HG02610 (cell line): Measurements from ENCODE around the gene LBR.

Experiments used
- ATAC-seq: cut with Tn5 transposase; IDR thresholded peaks from one replicate; pipeline ENCODE4 v1.9.1; 2021; ENCODE audit warnings: mild to moderate bottlenecking, moderate library complexity; ENCODE audit not compliant: unreplicated experiment

The LBR gene

DNA sequence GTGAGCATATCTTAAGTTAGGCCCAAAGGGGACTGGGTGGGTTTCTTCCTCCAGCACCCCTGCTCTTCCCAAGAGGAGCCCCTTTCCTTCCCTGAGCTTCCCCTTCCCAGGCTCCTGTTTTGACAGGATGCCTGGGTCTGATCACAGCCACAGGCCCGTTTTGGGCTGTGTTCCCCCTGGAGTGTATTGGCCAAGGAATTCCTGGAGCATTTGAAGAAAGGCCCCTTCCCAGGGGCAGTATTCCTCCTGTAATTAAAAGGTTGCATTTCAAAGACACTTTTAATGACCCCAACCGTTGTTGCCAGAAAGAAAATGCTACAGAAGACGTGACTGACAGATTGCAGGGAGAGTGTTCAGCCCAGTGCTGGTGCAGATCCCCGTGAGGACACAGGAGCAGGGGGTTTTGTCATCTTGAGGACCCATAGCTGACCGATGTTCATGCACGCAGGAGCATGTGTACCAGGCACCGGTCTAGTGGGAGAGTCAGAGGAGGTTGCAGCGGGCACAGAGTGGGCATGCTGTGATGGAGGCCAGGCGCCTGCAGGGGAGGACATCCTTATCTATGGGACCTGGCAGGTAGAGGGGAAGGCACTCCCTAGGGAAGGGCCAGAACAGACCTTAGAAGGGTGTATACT, 19.3 kb upstream of the LBR start:
- no peak for ATAC-seq

DNA sequence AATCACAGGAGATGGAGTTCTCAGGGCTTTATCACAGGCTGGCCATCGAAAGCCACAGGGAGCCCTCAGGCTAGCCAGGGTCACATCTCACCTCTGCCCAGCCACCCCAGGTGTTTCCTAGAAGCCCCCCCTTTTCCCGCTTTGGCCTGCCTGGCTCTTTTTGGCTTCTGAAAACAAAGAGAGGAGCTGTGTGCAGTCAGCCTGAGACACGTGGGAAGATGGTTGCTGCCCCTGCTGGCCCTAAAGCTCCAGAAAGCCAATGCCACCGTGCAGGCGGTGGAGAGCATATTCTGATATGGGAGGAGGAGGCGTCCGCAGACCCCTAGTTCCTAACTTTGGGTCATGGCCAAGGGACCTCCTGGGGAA, 18.7 kb upstream of the LBR start:
- ATAC-seq: no peak

DNA sequence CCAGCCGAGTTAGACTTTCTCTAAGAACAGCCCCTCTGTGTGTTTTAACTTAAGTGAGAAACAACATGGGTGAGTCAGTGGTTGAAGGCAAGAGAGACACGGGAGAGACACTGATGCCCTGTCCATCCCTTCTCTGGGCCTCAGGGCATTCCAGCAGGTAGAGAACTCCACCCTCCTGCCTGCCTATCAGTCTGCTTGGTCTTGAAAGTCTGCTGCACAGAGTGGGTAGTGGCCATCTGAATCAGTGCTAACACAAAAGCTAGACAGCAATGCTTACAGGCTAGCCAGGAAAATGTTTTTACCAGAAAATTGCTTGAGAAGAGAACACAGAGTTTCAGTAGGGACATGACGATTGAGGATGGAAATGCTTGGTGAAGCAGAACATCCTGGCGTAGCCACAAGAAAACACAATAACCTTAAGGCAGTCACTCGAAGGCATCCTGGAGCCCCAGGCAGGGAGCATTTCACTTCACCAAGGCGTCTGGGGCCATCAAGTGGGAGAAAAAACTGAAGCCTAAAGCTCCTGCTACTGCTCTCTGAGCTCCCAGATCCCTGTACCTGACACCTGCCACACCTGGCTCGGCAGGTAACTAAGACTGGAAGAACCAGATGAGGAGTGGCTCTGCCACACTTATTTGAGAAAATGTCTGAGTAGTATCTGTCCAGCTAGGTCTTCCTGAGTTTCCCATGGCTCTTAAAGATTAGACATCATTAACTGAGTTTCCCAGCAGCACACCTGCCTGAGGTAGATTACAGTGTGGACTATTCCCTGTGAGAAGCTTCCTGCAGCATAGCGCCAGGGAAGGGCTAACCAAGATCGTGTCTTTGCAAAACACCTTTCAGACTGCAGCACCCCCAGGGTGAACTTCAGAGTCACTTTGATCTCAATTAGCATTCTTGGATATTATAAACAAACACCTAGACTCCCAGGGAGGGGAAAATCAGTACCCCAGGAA, 18.1 kb upstream of the LBR start:
- no peak for ATAC-seq

DNA sequence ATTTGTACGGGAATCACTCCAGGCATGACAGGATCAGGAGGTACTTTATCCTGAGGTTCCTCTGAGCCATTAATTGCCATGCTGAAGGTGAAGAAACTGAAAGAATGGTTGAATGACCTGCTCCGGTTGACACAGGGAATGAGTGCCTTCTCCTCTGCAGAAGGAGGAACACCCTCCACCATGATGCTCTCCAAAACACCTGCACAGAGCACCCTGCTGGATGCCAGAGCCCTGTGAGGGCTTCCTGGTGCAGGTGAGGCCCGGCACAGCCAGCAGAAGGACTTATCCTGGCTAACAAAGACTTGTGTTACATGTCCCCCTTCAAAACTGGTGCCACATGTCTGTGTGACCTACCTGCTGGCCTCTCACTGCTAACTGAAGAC, 14.3 kb upstream of the LBR start:
- no peak for ATAC-seq

DNA sequence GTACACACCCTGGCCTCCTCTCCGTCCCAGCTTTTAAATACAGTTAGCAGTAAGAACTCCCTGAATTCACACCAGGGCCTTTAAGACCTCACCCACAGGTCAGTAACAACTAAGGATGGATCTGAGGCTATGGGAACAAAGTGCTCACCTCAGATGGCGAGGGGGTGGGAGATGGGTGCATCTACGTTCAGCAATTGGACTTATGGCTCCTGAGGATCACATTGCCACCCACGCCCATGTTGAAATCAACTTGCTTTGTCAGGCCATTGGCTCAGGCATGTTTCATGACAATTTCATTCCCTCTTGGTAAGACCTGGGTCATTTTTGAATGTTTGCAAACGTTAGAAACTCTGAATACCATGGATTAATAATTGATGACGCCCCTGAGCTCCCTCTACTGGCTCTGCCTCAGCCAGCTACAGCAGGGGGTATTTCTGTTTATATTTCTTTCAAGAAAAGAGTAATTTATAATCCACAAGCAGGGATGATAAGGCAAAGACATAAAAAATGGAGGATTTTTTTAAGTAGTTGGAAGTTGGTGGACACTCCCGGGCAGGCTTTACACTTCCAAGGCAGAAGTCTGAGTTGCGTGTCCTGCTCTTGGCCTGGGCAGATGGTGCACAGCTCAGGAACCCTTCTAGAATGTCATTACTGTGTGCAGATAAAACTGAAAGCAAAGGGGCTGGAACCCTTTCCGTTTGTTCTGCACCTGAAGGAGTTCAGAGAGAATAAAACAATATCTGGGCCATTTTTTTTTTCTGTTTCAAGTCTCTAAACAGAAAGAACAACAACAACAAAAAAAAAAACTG, 13.7 kb upstream of the LBR start:
- ATAC-seq: no peak

DNA sequence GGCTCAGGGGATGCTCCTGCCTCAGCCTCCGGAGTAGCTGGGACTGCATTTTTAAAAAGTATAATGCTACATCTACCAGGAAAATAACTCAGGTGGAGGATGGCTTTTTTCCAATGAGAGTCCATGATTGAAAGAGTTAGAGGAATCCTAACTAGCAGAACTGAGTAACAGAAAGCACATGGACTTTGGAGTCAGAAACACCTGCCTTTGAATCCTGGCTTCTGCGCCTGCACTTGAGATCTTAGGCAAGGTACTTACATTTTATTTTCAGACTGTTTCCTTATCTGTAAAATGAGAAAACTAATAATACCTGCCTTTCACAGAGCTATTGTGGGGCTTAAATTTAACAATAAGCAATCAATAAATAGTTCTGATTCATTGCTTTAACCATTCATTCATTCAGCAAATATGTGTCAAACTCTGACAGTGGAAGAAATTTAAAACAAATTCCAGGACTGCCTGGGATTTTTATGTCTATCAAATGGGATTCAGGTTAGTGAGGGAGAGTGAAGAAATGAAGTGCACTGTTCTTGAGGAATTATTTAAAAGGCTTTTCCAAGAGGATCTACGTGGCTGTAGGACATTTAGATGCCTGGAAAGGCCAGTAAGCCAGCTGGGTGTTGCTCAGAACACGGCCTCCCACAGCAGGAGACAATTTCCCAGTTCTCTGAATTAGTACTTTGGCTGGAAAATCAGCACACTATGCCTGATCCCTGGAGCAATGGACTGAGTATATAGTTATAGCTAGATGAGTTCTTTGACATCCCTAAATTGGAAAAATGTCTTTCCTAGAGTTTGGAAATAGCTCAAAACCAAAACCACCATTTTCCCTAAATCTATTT, 12.8 kb upstream of the LBR start:
- no peak for ATAC-seq

DNA sequence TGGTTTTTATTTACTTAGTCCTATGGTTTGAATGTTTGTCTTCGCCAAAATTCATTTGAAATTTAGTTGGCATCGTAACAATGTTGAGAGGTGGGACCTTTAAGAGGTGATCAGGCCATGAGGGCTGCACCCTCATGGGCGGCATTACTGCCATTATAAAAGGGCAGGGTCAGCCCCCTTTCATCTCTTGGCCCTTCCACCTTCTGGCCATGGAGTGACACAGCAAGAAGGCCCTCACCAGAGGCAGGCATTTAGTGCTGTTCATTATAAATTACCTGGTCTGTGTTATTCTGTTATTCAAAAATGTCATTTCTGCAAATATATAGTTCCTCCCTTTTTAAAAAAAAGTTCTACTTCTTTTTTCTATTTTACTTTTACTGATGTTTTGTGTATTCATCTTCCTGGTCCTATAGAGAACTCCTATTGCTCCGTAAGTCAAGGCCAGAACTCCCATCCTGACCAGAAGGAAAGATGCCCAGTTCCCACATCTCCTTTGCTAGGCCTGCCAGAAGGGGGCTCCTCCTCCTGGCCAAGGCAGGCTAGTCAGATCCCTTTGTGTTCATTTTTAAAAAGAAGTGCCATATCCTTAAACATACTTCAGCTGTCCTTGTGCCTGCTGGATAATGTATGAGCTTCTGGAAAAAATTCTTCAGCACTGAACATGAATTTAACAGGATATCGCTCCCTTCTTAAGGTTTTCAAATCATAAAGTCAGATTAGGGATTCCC, 10.0 kb upstream of the LBR start:
- no peak for ATAC-seq

DNA sequence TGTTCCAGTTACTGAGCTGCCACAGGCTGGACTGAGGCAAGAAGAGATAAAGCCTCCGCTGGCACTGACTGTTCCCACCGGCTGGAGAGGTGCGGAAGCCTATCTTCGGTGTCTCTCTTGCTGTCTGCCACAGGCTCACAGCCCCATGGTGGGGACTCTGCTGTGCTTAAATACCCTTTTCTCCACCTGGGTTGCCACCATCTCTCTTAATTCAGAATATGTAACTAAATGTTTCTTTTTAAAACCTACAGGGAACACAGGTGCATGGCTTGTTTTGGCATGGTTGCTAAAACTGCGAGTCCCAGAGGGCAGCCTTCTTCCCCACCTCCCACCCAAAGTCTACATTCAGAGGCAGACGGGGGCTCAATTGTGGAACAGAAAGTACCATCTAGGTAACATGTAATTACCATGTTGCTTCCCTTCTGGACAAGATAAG, 8.1 kb upstream of the LBR start:
- ATAC-seq: peak; percentile 62

DNA sequence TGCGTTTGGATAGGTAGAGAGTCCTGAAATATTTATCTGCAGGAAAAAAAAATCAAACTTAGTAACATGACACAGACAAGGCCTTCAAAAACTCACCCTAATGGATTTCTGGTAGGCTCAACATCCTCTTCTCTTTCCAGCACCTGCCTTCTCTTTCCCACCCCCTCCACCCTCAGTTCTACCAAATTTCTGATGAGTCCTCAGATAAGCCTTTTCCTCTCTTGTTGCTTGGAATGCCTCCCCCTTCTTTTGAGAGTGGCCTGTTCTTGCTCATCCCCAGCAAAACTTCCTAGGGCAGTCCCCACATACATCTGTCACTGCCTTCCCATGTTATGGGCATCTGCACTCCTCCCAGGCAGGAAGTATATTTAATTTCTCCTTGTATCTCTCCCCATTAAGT, 7.6 kb upstream of the LBR start:
- peak; percentile 24 for ATAC-seq

DNA sequence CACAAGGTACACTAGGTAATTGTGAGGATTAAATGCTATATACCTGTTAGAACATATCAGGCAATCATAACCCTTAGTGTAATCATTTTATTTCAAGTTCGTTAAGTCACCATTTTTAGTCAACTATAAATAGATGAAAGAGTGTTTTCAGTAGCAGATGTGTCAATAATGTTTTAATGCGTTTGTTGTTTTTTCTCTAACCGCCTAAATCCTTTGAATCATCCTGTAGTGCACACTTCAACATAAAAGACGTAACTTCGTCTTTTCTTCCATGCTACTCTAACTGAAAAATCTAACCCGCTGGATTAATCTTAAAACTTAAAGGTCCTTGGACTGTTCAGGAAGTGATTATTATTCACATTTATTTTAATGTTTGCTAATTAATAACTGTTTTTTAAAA, 7.2 kb upstream of the LBR start:
- no peak for ATAC-seq

DNA sequence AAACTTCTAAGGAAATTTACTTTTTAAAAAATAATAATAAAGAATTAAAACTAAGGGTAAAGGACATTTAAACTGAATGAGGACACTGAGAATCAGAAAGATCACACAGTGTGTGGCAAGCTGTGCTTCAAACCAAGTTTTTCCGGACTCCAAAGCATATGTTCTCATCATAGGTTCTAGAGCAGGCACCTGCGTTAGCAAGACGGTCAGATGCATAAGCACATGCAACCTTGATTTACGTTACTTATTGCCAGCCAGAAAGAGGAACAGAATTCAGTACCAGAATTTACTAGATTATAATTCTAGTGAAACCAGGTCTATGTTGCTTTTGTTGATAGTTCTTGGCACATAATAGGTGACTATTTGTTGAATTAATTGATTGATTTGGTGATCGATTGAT, 6.2 kb upstream of the LBR start:
- no peak for ATAC-seq

DNA sequence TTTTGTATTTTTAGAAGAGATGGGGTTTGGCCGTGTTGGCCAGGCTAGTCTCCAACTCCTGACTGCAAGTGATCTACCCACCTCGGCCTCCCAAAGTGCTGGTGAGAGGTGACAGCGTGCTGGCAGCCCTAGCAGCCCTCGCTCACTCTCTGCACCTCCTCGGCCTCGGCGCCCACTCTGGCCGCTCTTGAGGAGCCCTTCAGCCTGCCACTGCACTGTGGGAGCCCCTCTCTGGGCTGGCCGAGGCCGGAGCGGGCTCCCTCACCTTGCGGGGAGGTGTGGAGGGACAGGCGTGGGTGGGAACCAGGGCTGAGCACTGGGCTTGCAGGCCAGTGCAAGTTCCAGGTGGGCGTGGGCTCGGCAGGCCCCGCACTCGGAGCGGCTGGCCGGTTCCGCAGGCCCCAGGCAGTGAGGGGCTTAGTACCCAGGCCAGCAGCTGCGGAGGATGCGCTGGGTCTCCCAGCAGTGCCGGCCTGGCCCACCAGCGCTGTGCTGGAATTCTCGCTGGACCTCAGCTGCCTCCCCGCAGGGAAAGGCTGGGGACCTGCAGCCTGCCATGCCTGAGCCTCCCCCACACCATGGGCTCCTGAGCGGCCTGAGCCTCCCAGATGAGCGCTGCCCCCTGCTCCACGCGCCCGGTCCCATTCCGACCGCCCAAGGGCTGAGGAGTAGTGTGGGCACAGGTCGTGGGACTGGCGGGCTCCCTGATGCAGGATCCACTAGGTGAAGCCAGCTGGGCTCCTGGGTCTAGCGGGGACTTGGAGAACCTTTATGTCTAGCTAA, 3.4 kb upstream of the LBR start:
- ATAC-seq: no peak

DNA sequence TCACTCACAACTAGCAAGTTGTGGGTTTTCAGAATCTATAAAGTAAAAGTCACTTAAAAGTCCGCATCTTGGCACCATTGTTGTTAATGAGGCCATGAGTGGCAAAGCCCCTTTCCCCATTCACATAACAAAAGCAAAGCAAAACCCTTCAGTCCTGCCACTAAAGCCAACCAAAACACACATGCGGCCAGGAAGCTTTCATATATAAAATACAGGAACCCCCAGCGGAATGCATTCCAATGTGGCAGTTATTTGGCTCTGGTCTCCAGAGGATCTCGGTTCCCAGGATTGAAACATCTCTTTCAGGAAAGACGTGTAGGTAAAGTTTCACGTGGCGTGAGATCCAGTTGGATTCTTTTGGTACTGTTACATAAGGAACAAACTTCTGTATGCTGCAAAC, 2.5 kb upstream of the LBR start:
- ATAC-seq: no peak

DNA sequence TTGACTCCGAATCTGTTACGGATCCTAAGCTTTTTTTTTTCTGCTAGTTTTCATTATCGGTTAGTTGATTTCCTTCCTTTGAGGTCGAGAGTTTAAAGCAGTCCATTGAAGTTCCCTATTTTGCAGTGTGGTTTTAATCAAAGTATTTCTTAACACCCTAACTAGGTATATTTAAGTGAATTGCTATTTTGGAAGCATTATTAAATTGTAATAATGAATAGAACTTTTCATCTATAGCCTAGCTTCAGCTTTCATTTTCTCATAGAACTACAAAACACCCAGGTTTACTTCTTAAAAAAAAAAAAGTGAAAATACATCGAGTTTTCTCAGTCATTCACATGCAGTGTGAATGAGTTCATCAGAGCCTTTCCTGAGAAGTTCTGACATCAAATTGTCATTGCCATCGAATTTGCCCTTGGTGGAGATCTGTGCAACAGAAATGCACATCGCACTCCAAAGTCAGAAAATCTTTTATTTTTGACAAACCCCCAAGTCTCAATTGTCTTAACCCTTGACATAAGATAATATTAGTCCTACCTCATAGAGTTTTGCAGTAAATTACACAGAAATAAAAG, 1.1 kb upstream of the LBR start:
- ATAC-seq: no peak

DNA sequence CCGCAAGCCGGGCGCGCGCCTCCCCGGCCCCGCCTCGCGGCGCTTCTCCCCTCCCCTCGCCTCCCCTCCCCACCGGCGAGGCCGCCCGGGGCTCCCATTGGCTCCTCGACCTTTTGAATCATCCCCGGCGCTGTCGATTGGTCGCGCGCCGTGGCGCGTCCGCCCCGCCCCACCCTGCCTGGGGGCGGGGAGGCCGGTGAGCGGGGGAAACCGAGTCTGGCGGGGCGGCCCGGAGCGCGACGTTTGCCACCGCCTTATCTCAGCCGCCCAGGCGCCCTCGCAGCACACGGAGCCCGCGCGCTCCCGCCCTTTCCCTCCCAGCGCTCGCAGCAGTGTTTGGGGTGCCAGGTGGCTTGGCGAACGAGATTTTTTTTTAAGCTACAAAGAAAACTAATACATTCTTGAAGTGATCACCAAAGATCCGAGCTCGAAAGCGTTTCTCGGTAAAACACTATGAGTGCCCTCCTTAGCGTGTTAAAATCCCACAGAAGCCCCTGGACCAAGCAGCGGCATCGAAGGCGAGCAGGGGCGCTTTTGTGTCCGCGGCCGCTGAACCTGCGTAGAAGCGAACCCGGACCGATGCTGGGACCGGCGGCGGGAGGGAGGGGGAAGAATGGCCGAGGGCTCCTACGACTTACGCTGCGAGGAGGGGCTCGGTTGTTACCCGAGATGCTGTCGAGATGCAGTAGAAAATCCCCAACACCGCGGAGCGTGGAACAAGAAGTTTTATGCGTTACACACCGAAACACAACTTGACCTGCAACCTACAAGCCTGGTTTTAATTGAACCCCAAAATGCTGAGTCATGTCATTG, 436 bp upstream of the LBR start:
- peak; percentile 94 for ATAC-seq

DNA sequence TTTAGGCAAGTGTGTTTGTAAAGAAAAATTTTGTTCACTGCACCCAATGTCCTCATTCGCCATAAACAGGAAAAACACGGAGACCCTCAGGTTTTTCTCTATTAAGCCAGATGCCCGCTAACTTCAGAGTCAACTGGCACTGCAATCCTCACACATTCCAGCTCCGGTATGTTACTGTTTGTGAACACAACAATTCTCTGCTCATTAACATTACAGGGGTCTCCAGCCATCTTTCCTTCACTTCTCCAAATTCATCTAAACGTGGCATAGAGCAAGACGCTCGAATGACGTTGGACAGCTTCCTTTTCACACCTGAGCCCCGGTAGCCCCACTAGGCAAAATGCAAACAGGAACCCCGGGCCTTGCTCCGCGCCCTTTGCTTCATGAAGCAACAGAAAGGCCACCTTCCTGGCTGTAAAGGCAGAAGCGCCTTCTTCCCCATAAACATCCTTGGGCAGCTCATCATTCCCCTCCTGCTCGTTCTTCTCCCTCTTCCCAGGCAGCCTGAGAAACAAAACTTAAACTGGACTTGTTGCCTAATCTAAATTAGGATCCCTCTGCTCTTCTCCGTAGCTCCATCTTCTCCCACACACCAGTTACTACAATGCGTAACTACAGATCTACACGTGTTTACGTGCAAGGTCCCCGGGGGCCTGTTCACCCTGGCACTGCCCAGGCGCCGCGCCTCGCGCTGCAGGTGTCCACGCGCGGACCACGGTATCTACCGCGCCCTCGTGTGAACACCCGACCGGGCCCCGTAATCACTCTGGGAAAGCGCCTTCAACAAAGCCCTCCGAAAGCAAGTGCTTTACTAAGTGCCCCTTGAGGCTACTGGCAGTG, 1.2 kb downstream of the LBR start:
- ATAC-seq: no peak

DNA sequence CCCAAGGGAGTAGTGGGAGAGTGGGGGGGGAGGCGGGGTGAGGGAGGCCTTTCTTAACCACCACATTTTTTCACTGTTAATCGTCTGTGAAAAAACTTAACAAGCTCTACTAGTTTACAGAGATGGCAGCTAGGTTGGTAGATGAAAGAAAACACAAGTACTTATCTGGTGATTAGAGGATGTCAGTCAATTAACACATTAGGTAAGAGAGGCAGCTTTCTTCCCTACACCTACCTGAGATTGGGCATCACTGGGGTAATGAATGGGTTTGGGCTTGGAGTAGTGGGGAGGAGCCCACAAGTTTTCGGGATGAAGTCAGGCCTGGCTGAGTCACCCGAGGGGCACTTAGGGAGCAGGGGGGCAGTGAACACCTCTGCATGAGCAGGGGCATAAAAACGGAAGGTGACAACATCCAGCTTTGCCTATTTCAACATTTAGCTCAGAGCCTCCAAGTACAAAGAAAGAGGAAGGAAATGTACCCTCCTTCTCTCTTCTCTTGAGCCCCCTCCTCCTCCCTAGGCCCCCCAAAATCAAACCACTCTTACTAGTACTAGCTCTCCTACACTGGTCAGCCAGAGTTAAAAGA, 2.5 kb downstream of the LBR start:
- no peak for ATAC-seq
